GM20000 (cell line): ENCODE measurements around the gene USP12.

ENCODE experiments used
- DNase-seq: peaks from one replicate; pipeline ENCODE4 v3.0.0; 2012; ENCODE audit warnings: low spot score
- TF ChIP-seq, protein P1 (sequence below): IDR thresholded peaks from 2 replicates; pipeline ENCODE4 v1.5.1; 2012; ENCODE audit warnings: mild to moderate bottlenecking, control low read depth; ENCODE audit errors: extremely low read depth, missing control alignments

Gene USP12

DNA sequence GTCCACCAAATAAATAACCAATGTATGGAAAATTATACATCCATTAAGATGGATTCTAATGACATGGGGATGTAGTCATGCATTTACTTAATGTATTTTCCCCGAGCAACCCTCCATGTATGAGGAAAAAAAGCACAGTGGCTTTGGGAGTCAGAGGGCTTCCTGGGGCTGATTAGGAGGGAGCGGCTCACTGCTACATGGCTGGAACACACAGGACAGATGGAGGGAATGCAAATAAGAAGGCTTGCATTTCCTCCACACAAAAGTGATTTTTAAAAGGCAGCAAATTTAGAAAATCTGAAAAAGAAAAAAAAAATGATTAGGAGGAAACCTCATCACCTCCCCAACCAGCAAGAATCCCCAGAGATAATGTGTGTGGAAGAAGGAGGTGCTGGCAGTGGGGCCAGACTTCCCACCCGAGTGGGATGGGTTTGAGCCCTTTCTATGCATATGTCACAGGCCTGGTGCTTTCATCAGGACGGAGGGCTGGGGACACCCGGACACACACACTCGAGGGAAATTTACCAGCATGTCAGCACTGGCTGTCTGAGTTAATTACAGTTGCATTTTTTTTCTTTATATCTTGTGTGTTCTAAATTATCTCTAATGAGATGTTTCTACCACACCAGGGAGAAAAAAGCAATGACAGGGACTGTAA lies 118.9 kb downstream of the USP12 start:
- TF ChIP-seq, protein P1, sequence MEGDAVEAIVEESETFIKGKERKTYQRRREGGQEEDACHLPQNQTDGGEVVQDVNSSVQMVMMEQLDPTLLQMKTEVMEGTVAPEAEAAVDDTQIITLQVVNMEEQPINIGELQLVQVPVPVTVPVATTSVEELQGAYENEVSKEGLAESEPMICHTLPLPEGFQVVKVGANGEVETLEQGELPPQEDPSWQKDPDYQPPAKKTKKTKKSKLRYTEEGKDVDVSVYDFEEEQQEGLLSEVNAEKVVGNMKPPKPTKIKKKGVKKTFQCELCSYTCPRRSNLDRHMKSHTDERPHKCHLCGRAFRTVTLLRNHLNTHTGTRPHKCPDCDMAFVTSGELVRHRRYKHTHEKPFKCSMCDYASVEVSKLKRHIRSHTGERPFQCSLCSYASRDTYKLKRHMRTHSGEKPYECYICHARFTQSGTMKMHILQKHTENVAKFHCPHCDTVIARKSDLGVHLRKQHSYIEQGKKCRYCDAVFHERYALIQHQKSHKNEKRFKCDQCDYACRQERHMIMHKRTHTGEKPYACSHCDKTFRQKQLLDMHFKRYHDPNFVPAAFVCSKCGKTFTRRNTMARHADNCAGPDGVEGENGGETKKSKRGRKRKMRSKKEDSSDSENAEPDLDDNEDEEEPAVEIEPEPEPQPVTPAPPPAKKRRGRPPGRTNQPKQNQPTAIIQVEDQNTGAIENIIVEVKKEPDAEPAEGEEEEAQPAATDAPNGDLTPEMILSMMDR, result no peak
- DNase-seq, result no peak

DNA sequence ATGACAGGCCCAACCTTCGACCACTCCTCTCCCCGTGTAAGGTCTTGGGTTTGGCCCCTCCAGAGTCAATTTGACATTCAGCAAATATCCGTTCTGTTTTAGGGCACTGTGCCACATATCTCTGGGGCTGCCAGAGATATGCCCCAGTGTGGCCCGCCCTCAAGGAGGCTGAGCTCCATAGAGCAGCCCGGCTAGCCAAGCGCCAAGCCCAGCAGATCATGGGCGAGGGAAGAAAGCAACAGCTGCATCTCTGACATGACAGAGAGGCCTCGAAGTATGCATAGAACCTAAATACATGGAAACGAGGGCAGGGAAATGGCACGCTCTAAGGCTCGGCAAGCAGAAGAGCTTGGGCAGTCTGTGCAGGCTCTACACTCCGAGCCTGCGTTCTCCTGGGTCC lies 124.5 kb downstream of the USP12 start:
- DNase-seq, result no peak
- TF ChIP-seq, protein P1, result no peak

- DNase-seq, result no peak
- TF ChIP-seq, protein P1, result no peak
Observed at GRCh38 chr13:27044837-27045570, 126.6 kb downstream of the USP12 start.

DNA sequence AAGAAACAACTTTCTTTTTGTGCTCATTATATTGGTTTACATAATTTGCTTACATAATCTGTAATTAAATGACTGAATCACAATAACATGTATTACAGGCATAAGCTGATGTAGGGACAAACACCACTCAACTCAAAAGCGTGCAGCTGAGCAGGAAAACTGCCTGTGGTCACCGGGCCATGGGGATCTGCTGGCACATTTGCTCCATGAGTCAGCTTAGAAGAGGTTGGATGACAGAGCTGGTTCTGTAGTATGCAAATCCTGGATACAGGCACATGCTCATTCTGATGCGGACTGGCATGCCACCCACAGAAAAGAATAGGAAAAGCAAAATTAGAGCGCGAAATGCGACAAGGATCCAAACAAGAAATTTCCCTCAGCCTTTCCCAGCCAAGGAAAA lies 128.6 kb downstream of the USP12 start:
- no peak for DNase-seq

DNA sequence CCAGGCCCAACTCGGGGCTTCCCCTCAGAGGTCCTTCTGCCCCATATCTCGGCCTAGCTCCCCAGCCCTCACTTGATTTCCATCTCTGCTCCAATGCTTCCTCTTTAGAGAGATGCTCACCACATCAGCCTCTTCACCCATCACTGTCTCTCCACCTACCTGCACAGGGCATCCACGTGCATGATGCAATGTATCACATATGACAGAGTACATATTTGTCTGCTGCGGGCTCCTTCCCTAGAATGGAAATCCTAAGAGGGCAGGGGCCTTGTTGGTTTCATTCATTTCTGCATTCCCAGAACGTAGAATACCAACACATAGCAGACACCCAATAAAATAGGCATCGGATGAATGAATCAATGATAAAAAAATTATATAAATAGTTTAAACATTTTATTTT lies 130.3 kb downstream of the USP12 start:
- TF ChIP-seq, protein P1, result no peak
- DNase-seq, result no peak

More for the DNA sequence above, 128.6 kb downstream of the USP12 start:
- TF ChIP-seq, protein P1, result no peak

DNA sequence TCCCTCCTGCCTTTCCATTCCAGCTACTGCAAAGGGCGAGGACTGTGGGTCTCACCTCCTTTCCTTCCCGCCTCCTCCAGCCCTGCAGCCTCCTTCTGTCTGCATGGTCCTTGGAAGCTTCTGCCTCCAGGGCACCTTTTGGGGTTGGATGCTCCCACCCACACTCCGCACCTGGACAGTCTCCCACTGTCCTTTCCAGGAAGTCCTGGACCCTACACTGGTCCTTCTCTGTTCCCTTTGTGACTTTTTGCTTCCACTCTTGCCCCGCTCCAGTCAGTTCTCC lies 130.8 kb downstream of the USP12 start:
- DNase-seq, result no peak

GRCh38 chr13:27039171-27039701 lies 132.4 kb downstream of the USP12 start:
- TF ChIP-seq, protein P1, result no peak
- no peak for DNase-seq

More for the DNA sequence above, 130.8 kb downstream of the USP12 start:
- TF ChIP-seq, protein P1, result no peak
